AML-193 (cell line): ENCODE measurements around the gene IL4.

ENCODE experiments used
- DNase-seq, 2 experiments: peaks; one replicate each; lab custom pipeline; 2025; lab: John Stamatoyannopoulos, UW

IL4 gene

DNA sequence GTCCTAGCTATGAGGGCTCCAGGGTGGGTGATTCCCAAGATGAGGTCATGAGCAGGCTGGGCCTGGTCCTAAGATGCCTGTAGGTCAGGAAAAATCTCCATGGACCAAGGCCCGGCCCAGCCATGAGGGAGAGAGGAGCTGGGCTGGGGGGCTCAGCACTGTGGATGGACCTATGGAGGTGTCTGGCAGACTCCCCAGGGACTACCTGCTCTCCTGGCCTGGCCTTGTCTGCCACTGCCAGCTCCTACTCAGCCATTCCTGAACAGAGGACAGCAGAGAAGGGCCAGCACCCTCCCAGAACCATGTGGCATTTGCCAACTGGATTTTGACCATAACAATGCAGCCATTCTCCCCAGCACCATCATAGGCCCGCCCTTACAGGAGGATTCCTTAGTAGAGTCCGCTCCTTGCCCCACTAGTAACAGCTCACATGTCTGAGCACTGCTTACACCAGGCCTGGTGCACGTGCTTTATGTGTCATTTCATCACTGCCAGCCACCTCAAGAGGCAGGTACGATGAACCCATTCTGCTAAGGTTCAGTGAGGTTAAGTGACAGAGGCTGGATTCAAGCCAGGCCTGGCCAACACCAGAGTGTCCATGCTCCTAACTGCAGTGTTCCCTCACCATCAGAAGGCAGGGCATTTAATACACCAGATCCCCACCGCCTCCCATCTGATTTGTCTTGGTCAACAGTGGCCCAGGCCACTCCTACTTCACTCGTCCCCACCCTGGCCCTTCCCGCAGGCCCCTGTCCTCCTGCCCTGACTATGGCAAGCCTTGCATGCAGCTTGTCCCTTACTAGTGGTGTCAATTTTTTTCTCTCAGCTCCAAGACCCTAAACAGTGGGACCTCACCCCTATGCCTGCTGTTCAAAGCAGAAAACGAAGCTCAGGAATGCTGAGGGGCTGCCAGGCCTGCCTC lies 15.1 kb upstream of the IL4 start:
- no peak for DNase-seq

- DNase-seq: no peak
Measured at GRCh38 chr5:132659598-132660493, 13.9 kb upstream of the IL4 start.

DNA sequence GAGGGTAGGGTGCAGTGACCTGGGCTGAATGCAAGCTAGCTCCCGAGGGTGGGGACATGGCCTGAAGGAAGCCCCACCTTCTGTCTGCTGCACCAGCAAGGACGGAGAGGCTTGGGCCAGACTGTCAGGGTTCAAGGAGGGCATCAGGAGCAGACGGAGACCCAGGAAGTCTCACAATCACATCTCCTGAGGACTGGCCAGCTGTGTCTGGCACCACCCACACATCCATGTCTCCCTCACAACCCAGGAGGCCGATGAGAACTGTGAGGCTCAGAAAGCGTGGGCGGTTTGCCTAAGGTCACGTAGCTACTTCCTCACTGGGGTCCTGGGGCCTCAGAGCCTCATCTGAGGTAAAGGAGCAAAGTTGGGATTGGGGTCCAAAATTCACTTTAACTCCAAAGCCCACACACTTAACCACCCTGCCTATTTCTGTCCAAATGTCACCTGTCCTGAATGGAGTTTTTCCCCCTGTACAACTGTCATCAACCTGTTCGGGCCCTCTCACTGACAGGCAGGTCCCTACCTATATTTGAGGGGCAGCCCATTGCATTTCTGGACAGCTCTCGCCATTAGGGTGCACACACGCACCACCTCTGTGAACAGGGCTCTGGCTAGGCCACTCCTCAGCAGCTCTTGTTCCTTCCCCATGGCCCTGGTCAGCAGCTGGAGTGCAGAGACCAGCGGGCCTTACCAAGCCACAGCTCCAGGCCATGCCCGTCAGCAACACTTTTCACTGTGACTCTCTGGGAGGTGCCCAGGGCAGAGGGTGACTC lies 12.4 kb upstream of the IL4 start:
- no peak for DNase-seq

DNA sequence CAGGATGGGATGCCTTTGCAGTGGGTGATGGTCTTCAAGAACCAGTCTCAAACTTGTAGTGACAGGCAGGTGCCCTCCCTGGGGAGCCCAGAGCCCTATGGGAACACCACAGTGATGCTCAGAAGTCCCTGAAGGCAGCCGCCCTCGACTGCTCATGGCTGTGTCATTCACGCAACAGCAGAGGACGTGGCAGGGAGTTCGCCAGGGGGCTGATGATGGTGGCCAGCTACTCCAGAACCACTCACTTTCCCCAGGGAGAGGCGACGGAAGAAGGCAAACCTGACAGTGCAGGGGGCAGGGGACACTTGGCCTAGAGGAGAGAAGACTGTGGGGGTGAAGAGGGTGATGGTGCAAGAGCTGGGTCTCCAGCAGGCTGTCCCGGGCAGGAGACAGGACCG lies 11.8 kb upstream of the IL4 start:
- DNase-seq: no peak

- no peak for DNase-seq
Measured at GRCh38 chr5:132662925-132663770, 10.6 kb upstream of the IL4 start.

DNA sequence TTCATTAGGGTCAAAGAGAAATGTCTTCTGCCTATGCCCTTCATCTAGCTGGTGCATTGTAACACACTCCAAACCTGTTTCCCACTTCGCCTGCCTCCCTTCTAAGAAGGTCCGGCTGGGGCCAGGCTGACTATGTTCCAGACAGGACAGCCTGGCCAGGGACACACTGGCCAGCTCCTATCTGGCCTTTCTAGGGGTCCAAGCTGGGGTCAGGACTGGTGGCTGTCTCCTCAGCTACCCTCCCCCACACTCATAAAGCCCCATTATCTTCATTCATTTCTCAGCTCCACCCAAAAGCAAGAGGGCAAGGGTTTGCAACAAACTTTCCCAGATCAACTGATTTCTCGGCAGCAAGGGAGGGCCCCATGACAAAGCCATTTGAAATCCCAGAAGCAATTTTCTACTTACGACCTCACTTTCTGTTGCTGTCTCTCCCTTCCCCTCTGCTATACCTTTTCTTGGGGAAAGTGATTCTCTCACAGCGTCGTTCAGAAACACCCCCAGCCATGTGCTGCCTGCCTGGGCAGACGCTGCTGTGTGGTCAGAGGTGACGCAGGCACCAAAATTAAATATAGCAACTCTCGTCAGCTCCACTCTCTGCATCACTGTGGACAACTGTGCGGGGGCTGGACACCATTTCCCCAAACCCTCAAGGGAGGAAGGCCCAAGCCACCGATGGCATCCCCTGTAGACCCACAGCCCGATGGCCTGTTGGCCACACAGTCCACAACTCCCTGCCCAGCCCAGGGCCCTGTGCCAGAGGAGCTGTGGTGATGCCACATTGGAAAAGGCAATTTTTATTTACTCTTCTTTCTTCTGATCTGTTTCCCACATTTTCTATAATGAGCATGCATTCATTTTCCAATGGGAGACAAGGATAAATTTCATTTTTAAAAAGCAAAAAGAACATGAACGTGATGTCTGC lies 9.8 kb upstream of the IL4 start:
- DNase-seq: no peak

GRCh38 chr5:132664696-132665209 lies 9.0 kb upstream of the IL4 start:
- DNase-seq: no peak

DNA sequence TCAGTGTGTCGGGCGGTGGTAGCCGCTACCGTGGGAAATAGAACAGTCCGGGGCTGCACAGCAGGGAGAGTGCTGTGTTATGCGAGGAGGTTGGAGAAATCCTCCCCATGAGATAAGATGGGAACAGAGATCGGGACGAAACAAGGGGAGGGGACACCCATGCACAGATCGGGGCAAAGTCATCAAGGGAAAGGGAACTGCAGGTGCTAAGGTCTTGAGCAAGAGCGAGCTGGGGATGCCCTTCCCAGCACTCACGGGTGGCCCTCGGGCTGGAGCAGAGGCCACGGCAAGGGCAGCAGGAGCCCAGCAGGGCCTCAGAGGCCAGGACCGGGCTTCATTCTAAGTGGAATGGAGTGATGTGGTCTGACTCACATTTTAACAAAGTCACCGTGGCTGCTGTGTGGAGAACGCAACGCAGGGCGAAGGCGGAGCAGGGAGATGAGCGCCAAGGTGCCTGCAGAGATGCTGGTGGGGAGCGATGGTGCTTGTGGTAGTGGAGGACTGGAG lies 8.2 kb upstream of the IL4 start:
- DNase-seq: no peak

DNA sequence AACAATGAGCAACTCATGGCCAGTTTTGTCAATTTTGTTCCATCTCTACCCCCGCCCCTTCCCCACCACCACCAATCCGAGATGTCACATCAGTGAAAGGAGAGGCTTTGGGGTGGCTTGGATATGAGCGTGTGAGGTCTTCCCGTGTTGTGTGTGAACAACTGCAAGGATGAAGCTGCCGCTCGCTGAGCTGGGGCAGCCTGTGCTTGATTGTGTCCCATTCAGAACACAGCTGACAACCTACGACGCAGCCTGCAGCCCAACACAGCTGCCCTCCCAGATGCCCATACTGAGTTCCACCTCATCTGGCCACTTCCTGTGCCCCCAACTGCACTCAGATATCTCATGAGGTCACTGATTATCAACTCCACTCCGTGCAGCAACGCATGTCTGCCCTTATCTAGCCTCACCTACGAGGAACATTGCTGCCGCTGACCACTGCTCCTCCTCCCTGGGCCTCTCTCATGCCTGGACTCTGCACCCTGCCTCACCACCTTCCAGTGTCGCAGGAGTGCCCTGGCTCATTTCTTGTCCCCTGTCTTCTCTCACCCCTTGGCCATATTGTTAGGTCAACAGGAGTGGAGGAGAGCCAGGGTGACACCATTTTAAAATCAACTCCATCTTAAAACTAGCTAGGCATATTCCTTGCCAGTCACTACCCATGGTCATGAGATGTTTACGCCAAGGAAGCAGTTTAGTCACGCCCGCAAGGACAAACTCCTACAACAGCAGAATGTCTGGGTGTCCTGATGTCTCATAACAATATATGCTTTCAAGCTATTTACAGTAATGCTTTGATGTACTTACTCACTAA lies 7.3 kb upstream of the IL4 start:
- no peak for DNase-seq

DNA sequence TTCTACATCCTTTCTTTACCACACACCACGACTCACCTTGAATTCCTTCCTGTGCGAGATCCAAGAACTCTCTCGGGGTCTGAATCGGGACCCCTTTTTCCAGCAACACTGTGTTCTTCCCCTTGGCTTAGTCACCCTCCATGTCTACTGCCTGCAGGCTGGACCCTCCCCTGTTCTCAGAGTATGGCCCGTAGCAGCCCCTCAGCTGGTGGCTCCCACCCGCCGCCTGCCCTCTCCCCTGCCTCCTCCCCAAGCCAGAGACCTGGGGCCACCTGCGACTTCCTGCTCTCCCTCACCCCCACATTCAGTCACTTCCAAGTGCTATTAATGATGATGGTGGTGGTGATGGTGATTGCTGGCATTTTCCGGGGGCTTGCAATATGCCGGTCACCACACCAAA lies 6.5 kb upstream of the IL4 start:
- DNase-seq: no peak

GRCh38 chr5:132667761-132668705 lies 5.8 kb upstream of the IL4 start:
- DNase-seq: no peak

DNA sequence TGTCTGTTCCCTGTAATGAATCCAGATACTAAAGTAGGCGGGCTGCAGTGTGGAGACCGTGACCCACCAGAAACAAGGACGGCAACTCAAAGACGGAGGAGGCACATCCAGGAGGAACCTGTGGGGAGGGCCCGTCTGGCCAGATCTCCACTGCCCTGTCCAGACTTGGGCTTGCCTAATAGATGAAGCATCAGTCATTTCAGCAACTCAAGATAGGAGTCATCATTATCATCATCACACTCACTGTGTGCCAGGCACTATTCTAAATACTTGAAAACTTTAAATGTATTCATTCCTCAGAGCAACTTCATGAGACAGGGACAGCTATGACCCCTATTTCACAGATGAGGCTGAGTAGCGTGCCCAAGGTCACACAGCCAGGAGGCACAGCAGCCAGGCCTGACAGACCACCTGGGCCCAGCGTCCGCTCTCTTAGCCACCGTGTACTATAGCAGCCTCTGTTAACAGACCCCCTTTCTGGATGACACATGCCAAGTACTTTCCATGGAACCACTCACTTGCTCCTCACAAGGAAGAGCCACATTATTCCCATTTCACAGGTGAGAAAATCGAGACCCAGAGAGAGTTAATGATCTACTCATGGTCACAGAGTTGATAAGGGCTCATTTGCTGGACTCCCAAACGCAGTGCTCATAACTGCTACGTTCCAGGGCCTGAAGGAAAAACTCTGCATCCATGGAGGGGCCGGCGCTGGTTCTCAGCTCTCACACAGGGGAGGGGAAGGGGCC lies 4.9 kb upstream of the IL4 start:
- no peak for DNase-seq

DNA sequence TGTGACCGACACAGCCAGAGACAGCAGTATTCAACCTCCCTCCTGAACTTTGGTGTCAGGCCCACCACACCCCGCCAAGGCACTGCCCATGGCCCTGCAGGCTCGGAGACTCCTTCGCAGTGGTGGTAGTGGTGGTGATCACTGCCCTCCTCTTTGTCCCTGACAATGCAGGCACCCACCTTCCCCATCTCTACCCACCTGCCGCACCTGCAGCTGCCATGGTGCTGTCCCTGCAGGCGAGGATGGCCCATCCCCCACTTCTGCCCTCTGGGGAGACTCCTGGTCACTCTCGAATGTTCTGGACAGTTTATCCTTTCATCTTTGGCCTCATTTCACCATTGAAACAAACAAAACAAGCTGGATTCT lies 4.4 kb upstream of the IL4 start:
- no peak for DNase-seq

DNA sequence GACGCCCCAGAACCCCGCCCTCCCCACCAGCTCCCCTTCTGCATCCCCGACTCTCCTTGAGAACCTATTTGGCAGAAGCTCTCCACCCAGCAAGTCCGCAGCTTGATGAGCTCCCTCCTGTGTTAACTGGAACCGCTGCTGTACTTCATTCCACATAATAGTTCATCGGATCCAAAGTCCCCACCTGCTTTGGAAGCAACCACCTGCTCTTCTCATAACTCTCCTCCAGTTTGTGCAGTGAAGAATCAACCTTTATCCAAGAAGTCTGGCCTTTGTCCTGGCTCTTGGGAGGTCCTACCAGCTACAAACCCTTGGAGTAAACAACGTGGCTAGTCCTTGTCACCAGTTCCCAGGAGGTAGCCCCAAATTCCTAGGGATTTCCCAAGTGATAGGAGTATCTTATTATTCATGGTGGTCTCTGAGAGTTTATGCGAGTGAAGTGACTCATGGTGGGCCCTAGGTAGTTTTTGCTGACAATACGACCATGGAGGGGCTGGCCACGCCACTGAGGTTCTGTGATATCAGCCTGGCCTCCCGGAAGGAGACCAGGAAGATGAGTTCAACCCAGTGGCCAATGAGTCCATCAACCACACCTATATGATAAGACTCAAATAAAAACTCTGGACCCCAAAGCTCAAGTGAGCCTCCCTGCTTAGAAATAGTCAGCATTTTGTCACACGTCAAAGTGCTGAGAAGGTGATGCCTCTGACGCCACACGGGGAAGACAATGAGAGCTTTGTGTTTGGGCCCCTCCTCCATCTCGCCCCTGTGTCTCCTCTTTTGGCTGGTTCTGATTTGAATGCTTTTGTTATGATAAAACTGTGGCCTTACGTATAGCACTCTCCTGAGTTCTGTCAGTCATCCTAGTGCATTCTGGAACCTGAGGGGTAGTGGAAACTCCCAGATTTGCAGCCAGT lies 3.6 kb upstream of the IL4 start:
- no peak for DNase-seq

DNA sequence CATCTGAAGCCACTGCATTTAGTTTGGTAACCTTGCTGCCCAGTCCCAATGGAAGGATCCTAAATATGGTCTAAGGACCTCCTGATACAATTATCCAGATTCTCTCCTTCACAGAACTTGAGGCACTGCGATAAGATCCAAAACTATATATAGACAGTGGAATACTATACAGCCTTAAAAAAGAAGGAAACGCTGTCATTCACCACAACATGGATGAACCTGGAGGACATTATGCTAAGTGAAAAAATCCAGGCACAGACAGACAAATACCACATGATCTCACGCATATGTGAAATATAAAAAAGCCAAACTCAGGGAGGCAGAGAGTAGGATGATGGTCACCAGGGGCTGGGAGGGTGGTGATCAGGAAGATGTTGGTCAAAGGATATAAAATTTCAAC lies 2.8 kb upstream of the IL4 start:
- DNase-seq: no peak

DNA sequence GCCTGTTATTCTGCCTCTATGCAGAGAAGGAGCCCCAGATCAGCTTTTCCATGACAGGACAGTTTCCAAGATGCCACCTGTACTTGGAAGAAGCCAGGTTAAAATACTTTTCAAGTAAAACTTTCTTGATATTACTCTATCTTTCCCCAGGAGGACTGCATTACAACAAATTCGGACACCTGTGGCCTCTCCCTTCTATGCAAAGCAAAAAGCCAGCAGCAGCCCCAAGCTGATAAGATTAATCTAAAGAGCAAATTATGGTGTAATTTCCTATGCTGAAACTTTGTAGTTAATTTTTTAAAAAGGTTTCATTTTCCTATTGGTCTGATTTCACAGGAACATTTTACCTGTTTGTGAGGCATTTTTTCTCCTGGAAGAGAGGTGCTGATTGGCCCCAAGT lies 301 bp upstream of the IL4 start:
- no peak for DNase-seq
